Measurements from ENCODE around the gene RBM34. TPM values are rescaled to one million over a fixed set of nuclear protein-coding genes. Genes with fewer than 3 reads are reported as not detected.
A peak's percentile ranks its signal among the peaks of the same experiment; 100 is the strongest.
"Not testable (repeated sequence)": the region's sequence is repeated elsewhere in the genome, so short reads cannot be mapped to it uniquely, and the experiment has no call there.

Gene RBM34, protein sequence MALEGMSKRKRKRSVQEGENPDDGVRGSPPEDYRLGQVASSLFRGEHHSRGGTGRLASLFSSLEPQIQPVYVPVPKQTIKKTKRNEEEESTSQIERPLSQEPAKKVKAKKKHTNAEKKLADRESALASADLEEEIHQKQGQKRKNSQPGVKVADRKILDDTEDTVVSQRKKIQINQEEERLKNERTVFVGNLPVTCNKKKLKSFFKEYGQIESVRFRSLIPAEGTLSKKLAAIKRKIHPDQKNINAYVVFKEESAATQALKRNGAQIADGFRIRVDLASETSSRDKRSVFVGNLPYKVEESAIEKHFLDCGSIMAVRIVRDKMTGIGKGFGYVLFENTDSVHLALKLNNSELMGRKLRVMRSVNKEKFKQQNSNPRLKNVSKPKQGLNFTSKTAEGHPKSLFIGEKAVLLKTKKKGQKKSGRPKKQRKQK
- total RNA-seq (ENCODE audit: low replicate concordance) = 55.2 and 118 TPM in 2 replicates

DNA sequence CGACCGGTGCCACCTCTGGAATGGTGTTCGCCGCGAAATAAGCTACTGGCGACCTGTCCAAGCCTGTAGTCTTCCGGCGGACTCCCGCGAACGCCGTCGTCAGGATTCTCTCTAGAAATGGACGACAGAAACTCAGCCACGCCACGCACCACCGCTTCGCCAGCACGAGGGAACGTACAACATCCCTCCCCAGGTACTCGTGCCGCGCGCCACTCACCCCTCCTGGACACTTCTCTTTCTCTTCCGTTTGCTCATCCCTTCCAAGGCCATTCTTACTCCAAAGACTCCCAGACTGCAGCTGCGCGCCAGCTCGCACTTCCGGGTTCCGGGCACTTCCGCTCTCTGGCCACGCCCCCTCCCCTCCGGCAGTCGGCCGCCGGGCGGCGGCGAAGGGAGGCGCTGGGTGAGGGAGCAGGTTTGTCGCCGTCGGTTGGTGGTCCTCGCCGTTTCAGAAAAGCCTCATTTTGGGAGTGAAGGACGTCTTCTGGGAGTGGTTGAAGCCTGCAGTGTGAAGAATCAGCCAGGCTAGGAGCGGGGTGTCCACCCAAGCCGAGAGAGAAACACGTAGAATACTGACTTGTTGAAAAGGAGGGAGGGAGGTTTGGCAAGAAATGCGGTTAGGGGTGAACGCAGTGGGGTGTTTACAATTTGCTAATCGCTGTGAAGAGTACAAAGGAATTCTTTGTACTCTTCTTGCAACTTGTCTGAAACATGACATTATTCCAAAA is at the start of gene RBM34:
TSS of gene RBM34 (minus strand) at position 294 of the 728 bp plus-strand sequence. CDS start at position 270, 24 bp downstream.
- peak within 1 kb of the TSS; percentile 95 for H3K4me3 ChIP-seq (ENCODE audit: low read depth, low read length)

DNA sequence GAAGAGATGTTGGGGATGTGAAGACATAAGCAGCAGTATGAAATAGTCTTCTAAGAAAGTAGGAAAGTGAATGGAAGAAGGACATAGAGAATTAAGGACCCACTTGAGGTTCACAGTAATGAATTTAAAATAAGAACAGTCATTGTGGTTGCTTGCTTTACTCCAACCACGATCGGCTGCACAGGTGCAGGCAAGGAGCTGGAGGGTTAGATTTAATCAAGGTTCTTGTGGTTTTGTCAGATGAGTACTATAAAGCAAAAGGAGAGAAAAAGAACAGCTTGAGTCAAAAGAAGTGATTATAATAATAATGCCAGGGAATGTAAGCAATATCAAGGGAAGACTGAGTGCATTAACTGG is 46.1 kb upstream of the RBM34 start:
- DNase-seq (ENCODE audit: low read depth) = no peak
- H3K4me3 ChIP-seq (ENCODE audit: low read depth, low read length) = no peak overlapping the region
- TF ChIP-seq, protein P1, sequence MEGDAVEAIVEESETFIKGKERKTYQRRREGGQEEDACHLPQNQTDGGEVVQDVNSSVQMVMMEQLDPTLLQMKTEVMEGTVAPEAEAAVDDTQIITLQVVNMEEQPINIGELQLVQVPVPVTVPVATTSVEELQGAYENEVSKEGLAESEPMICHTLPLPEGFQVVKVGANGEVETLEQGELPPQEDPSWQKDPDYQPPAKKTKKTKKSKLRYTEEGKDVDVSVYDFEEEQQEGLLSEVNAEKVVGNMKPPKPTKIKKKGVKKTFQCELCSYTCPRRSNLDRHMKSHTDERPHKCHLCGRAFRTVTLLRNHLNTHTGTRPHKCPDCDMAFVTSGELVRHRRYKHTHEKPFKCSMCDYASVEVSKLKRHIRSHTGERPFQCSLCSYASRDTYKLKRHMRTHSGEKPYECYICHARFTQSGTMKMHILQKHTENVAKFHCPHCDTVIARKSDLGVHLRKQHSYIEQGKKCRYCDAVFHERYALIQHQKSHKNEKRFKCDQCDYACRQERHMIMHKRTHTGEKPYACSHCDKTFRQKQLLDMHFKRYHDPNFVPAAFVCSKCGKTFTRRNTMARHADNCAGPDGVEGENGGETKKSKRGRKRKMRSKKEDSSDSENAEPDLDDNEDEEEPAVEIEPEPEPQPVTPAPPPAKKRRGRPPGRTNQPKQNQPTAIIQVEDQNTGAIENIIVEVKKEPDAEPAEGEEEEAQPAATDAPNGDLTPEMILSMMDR (IDR thresholded peaks at IDR 0.05; ENCODE audit: insufficient read depth, low read length) = no peak

More for the DNA sequence above, at the start of gene RBM34:
- TF ChIP-seq, protein P1 (IDR thresholded peaks at IDR 0.05; ENCODE audit: insufficient read depth, low read length) = peak; percentile 39
- peak; percentile 87 for DNase-seq (ENCODE audit: low read depth)

DNA sequence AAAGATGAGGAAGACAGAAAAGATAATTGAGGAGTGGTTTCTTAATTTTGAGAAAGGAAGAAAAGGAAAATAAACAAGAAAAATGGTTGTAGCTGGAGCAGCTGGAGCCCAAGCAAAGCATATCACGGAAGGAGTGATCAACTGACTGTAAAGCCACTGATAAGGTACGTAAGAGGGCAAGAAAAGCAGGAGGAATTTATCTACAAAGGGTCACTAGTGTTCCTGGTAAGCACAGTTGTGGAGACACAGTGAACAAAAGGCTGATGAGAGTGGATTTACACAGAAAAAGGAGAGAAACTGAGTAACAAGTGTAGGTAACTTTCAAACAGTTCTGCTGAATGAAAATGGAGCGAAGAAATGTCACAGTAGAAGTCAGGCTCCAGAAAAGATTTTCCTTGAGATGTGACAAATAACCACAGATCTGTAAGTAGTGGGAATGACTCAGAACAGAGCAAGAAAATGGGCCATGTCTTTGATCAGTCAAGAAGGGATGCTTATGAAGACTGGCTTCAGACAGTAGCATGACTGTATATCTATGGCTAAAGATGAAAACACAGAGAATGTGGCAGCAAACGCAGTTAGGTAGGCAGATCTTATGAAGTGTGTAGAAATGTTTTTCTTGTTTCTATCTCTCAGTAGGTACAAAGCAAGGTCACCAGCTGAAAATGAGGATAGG is 45.6 kb upstream of the RBM34 start:
- TF ChIP-seq, protein P1 (IDR thresholded peaks at IDR 0.05; ENCODE audit: insufficient read depth, low read length) = no peak
- no peak overlapping the region for H3K4me3 ChIP-seq (ENCODE audit: low read depth, low read length)
- DNase-seq (ENCODE audit: low read depth) = no peak

DNA sequence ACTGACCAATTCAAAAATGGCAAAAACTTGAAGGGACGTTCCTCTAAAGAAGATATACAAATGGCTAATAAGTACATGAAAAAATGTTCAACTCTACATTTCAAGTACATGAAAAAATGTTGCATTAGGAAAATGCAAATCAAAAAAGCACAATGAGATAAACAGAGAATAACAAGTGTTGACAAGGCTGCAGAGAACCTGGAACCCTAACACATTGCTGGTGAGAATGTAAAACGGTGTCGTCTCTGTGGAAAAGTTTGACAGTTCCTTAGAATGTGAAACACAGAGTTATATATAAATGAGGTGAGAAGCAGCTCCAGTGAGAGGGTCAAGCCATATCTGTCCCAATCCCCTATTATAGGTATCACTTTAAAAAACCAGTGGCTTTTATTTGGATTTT is 44.6 kb upstream of the RBM34 start:
- no peak overlapping the region for H3K4me3 ChIP-seq (ENCODE audit: low read depth, low read length)
- DNase-seq (ENCODE audit: low read depth) = no peak
- TF ChIP-seq, protein P1 (IDR thresholded peaks at IDR 0.05; ENCODE audit: insufficient read depth, low read length) = no peak

DNA sequence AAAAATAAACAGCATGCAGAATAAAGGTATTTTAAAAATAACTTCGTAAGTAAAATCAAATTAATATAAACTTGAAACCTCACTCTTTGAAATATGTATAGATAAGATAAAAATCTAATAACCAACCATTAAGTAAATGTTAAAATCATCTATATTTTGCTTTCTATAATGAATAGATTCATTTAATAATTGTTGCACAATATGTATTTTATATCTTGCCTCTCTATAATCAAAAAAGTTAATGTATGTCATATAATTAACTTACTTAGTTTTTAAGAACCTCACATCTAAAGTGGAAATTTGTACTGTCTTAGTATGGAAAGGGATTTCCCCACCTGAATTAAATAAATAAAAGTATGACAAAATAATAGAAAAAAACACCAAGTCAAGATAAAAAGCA is 42.4 kb upstream of the RBM34 start:
- H3K4me3 ChIP-seq (ENCODE audit: low read depth, low read length) = no peak overlapping the region
- TF ChIP-seq, protein P1 (IDR thresholded peaks at IDR 0.05; ENCODE audit: insufficient read depth, low read length) = no peak
- no peak for DNase-seq (ENCODE audit: low read depth)

DNA sequence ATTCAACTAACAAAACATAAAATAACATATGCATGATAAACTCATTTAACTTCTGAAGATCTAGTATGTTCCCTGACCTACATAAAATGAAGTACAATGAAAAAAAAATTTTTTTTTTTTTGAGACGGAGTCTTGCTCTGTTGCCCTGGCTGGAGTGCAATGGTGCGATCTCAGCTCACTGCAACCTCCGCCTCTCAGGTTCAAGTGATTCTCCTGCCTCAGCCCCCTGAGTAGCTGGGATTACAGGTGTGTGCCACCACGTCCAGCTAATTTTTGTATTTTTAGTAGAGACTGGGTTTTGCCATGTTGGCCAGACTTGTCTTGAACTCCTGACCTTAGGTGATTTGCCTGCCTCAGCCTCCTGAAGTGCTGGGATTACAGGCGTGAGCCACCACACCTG is 41.4 kb upstream of the RBM34 start:
- H3K4me3 ChIP-seq (ENCODE audit: low read depth, low read length); DNase-seq (ENCODE audit: low read depth): not testable (repeated sequence)

DNA sequence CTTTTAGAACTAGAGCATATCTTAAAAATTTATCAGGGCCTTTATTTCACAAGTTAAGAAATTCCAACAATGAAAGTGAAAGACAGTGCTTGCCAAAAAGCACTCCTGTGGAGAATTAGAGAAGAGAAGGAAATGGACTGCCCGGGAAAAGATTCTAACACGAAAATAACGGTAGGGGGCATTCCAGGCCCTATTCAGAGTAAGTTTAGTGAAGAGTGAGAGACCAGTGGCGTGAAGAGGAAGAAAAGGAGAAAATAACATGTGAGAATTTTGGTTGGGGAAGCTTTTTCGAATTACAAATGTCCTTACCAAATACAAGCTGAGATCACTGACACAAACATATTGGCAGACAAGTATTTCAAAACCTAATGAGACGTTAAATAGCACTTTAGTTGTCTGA is 38.4 kb upstream of the RBM34 start:
- no peak overlapping the region for H3K4me3 ChIP-seq (ENCODE audit: low read depth, low read length)
- peak; percentile 82 for DNase-seq (ENCODE audit: low read depth)
- TF ChIP-seq, protein P1 (IDR thresholded peaks at IDR 0.05; ENCODE audit: insufficient read depth, low read length) = peak; percentile 59
